ENCODE data around the gene HUS1.

DNA sequence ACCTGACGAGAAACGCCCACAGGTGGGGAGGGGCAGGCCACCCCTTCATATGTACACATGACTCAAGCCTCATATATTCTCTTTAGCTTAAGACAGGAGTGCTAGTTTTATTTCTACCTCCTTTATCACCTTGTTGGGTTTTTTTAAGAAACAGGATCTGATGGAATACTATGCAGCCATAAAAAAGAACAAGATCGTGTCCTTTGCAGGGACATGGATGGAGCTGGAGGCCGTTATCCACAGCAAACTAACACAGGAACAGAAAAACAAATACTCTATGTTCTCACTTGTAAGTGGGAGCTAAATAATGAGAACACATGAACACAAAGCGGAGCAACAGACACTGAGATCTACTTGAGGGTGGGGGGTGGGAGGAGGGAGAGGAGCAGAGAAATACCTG lies 11.2 kb upstream of the HUS1 start:
- TF ChIP-seq POLR2A (IDR thresholded peaks at IDR 0.05), result no peak
- TF ChIP-seq, protein P1, sequence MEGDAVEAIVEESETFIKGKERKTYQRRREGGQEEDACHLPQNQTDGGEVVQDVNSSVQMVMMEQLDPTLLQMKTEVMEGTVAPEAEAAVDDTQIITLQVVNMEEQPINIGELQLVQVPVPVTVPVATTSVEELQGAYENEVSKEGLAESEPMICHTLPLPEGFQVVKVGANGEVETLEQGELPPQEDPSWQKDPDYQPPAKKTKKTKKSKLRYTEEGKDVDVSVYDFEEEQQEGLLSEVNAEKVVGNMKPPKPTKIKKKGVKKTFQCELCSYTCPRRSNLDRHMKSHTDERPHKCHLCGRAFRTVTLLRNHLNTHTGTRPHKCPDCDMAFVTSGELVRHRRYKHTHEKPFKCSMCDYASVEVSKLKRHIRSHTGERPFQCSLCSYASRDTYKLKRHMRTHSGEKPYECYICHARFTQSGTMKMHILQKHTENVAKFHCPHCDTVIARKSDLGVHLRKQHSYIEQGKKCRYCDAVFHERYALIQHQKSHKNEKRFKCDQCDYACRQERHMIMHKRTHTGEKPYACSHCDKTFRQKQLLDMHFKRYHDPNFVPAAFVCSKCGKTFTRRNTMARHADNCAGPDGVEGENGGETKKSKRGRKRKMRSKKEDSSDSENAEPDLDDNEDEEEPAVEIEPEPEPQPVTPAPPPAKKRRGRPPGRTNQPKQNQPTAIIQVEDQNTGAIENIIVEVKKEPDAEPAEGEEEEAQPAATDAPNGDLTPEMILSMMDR (IDR thresholded peaks at IDR 0.05), result no peak

All from adrenal gland (tissue), 5 donors.